Body of pancreas (tissue), 4 donors: Measurements from ENCODE around the gene RDH12.

Source experiments
- POLR2A ChIP-seq, 3 donors: fragments of 450-650 bp; IDR thresholded peaks; one replicate each; pipeline ENCODE4 v1.6.1; 2016; ENCODE audit warnings: antibody characterized with exemption in 3 of 3, mild to moderate bottlenecking in 2 of 3
- TF ChIP-seq, protein P1 (sequence below), 7 experiments: fragments of 450-650 bp in 4 of 7; fragments of 200-600 bp in 3 of 7; sonication (generic) in 3 of 7; IDR thresholded peaks; one replicate each; pipeline ENCODE4 v1.5.1; 2016 to 2019; ENCODE audit warnings: antibody characterized with exemption in 7 of 7

DNA sequence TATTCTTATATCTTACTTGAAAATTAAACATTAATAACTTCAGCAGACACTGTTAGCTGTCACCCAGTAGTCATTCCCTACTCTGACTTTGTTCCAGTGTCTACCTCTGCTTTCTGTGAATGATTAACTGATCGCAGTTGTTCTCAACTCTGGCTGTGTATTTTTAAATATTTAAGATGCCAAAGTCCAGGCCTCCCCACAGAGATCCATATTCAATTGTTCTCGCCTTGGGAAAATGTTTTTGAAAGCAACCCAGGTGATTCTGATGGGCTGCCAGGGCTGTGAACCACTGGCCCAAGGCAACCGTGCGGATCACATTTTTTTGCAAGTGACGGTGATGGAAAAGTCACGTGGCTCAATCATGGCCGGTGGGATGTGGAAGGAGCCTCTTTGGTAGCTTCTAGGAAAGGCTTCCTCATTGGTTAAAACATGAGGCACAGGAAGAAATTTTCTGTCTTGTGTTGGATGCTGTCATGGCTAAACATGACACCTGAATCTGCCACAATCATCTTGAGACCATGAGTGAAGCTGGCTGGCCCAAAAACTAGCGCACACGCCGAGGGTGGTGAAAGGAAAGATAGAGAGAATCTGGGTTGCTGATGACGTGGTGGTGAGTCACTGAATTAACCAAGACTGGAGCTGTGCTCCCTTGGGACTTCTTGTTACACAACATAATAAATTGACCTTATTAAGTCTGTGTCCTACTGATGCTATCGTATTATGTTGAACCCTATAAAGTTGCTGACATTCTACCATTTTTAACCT lies 37.2 kb downstream of the RDH12 start:
- TF ChIP-seq, protein P1, sequence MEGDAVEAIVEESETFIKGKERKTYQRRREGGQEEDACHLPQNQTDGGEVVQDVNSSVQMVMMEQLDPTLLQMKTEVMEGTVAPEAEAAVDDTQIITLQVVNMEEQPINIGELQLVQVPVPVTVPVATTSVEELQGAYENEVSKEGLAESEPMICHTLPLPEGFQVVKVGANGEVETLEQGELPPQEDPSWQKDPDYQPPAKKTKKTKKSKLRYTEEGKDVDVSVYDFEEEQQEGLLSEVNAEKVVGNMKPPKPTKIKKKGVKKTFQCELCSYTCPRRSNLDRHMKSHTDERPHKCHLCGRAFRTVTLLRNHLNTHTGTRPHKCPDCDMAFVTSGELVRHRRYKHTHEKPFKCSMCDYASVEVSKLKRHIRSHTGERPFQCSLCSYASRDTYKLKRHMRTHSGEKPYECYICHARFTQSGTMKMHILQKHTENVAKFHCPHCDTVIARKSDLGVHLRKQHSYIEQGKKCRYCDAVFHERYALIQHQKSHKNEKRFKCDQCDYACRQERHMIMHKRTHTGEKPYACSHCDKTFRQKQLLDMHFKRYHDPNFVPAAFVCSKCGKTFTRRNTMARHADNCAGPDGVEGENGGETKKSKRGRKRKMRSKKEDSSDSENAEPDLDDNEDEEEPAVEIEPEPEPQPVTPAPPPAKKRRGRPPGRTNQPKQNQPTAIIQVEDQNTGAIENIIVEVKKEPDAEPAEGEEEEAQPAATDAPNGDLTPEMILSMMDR (IDR thresholded peaks at IDR 0.05), result no peak
- TF ChIP-seq POLR2A (IDR thresholded peaks at IDR 0.05), result no peak
